HEK293 (cell line): Measurements from ENCODE around the gene FOXF2.

Experiments
- CTCF ChIA-PET: fragments of 350-600 bp; formaldehyde crosslinking; extraction: SDS; loops from one replicate; lab custom pipeline; 2021; ENCODE audit warnings: antibody characterized with exemption; lab: Yijun Ruan, JAX
- POLR2A ChIA-PET: fragments of 300-600 bp; formaldehyde crosslinking; extraction: SDS; loops from one replicate; lab custom pipeline; 2020; ENCODE audit warnings: antibody characterized with exemption, inconsistent platforms; lab: Yijun Ruan, JAX
- H3K27ac ChIP-seq: fragments of 200-500 bp; sonication (Bioruptor generic); 2 replicates; pipeline ENCODE4 v1.5.1; 2014; ENCODE audit warnings: low read depth, low read length, control low read depth, inconsistent platforms; ENCODE audit errors: extremely low read depth
- H3K36me3 ChIP-seq, 2 experiments: fragments of 200-500 bp in 1 of 2; sonication (Bioruptor generic) in 1 of 2; 1 replicate in 1 of 2; 2 replicates in 1 of 2; pipeline ENCODE4 v1.5.1; 2014 to 2017; ENCODE audit warnings: inconsistent platforms in 2 of 2, low read length in 2 of 2; ENCODE audit not compliant: control insufficient read depth in 2 of 2, insufficient read depth in 1 of 2
- H3K4me1 ChIP-seq: fragments of 200-500 bp; sonication (Bioruptor generic); 2 replicates; pipeline ENCODE4 v1.5.1; 2014; ENCODE audit warnings: mild to moderate bottlenecking, low read length, inconsistent platforms; ENCODE audit not compliant: control insufficient read depth, insufficient read depth
- H3K4me3 ChIP-seq: 2 replicates; pipeline ENCODE4 v1.5.1; 2011; ENCODE audit warnings: low read depth, mild to moderate bottlenecking, control low read depth, low read length, moderate library complexity
- H3K9me3 ChIP-seq: fragments of 200-500 bp; sonication (Bioruptor generic); 2 replicates; pipeline ENCODE4 v1.5.1; 2014; ENCODE audit warnings: low read depth, low read length, inconsistent platforms; ENCODE audit not compliant: control insufficient read depth, insufficient read depth
- HOXC10 ChIP-seq: sonication (generic); formaldehyde crosslinking; IDR thresholded peaks from 2 replicates; pipeline ENCODE4 v1.8.1; 2023; ENCODE audit warnings: mild to moderate bottlenecking, missing genetic modification reagents
- KLF17 ChIP-seq: fragments of 450-650 bp; formaldehyde crosslinking; IDR thresholded peaks from 2 replicates; pipeline ENCODE4 v1.5.1; 2016; ENCODE audit warnings: missing biosample characterization, missing genetic modification characterization
- PRDM1 ChIP-seq: fragments of 450-650 bp; formaldehyde crosslinking; IDR thresholded peaks from 2 replicates; pipeline ENCODE4; 2016; ENCODE audit warnings: missing biosample characterization, missing genetic modification characterization
- SCRT1 ChIP-seq: fragments of 450-650 bp; formaldehyde crosslinking; IDR thresholded peaks from 2 replicates; pipeline ENCODE4 v1.5.1; 2016; ENCODE audit warnings: missing biosample characterization, missing genetic modification characterization, borderline replicate concordance
- YY1 ChIP-seq: fragments of 450-650 bp; formaldehyde crosslinking; IDR thresholded peaks from 2 replicates; pipeline ENCODE4 v1.5.1; 2018; ENCODE audit warnings: missing biosample characterization, missing genetic modification characterization
- ZBTB44 ChIP-seq: fragments of 450-650 bp; IDR thresholded peaks from 2 replicates; pipeline ENCODE4 v1.5.1; 2018; ENCODE audit warnings: missing biosample characterization, mild to moderate bottlenecking, missing genetic modification characterization
- ZBTB8A ChIP-seq: fragments of 450-650 bp; formaldehyde crosslinking; IDR thresholded peaks from 2 replicates; pipeline ENCODE4 v1.5.1; 2016; ENCODE audit warnings: missing biosample characterization, missing genetic modification characterization
- ZIC2 ChIP-seq: fragments of 450-650 bp; formaldehyde crosslinking; IDR thresholded peaks from 2 replicates; pipeline ENCODE4 v1.5.1; 2016; ENCODE audit warnings: missing biosample characterization, missing genetic modification characterization
- ZNF10 ChIP-seq: fragments of 450-650 bp; formaldehyde crosslinking; IDR thresholded peaks from 2 replicates; pipeline ENCODE4 v1.5.1; 2017; ENCODE audit warnings: missing biosample characterization, missing genetic modification characterization
- ZNF169 ChIP-seq: fragments of 450-650 bp; formaldehyde crosslinking; IDR thresholded peaks from 2 replicates; pipeline ENCODE4 v1.5.1; 2016; ENCODE audit warnings: missing biosample characterization, missing genetic modification characterization
- ZNF211 ChIP-seq: fragments of 450-650 bp; formaldehyde crosslinking; IDR thresholded peaks from 2 replicates; pipeline ENCODE4 v1.5.1; 2016; ENCODE audit warnings: low read depth, missing biosample characterization, missing genetic modification characterization
- ZNF24 ChIP-seq: fragments of 450-650 bp; formaldehyde crosslinking; IDR thresholded peaks from 2 replicates; pipeline ENCODE4 v1.5.1; 2016; ENCODE audit warnings: missing biosample characterization, missing genetic modification characterization
- ZNF354C ChIP-seq: fragments of 450-650 bp; formaldehyde crosslinking; IDR thresholded peaks from 2 replicates; pipeline ENCODE4 v1.5.1; 2016; ENCODE audit warnings: missing biosample characterization, missing genetic modification characterization, low read depth, borderline replicate concordance
- ZNF560 ChIP-seq: fragments of 450-650 bp; formaldehyde crosslinking; IDR thresholded peaks from 2 replicates; pipeline ENCODE4 v1.5.1; 2017; ENCODE audit warnings: missing biosample characterization, missing genetic modification characterization, borderline replicate concordance
- ZNF626 ChIP-seq: fragments of 450-650 bp; sonication (Bioruptor Pico); formaldehyde crosslinking; IDR thresholded peaks from 2 replicates; pipeline ENCODE4 v1.5.1; 2018; ENCODE audit warnings: missing biosample characterization, missing genetic modification characterization, inconsistent platforms
- ZNF707 ChIP-seq: fragments of 450-650 bp; formaldehyde crosslinking; IDR thresholded peaks from 2 replicates; pipeline ENCODE4 v1.5.1; 2016; ENCODE audit warnings: missing biosample characterization, missing genetic modification characterization
- ZSCAN23 ChIP-seq: fragments of 450-650 bp; formaldehyde crosslinking; IDR thresholded peaks from 2 replicates; pipeline ENCODE4 v1.5.1; 2016; ENCODE audit warnings: missing biosample characterization, missing genetic modification characterization
- ZSCAN4 ChIP-seq: fragments of 450-650 bp; formaldehyde crosslinking; IDR thresholded peaks from 2 replicates; pipeline ENCODE4 v1.5.1; 2017; ENCODE audit warnings: missing biosample characterization, missing genetic modification characterization
- TF ChIP-seq, protein P1 (sequence below): fragments of 450-650 bp; formaldehyde crosslinking; IDR thresholded peaks from 2 replicates; pipeline ENCODE4 v1.5.1; 2016; ENCODE audit warnings: missing biosample characterization, missing genetic modification characterization
- TF ChIP-seq, protein P2 (sequence below): fragments of 450-650 bp; formaldehyde crosslinking; IDR thresholded peaks from 2 replicates; pipeline ENCODE4 v1.5.1; 2016; ENCODE audit warnings: missing biosample characterization, missing genetic modification characterization
- TF ChIP-seq, protein P3 (sequence below): fragments of 450-650 bp; IDR thresholded peaks from 2 replicates; pipeline ENCODE4 v1.5.1; 2018; ENCODE audit warnings: missing biosample characterization, missing genetic modification characterization

Gene FOXF2

DNA sequence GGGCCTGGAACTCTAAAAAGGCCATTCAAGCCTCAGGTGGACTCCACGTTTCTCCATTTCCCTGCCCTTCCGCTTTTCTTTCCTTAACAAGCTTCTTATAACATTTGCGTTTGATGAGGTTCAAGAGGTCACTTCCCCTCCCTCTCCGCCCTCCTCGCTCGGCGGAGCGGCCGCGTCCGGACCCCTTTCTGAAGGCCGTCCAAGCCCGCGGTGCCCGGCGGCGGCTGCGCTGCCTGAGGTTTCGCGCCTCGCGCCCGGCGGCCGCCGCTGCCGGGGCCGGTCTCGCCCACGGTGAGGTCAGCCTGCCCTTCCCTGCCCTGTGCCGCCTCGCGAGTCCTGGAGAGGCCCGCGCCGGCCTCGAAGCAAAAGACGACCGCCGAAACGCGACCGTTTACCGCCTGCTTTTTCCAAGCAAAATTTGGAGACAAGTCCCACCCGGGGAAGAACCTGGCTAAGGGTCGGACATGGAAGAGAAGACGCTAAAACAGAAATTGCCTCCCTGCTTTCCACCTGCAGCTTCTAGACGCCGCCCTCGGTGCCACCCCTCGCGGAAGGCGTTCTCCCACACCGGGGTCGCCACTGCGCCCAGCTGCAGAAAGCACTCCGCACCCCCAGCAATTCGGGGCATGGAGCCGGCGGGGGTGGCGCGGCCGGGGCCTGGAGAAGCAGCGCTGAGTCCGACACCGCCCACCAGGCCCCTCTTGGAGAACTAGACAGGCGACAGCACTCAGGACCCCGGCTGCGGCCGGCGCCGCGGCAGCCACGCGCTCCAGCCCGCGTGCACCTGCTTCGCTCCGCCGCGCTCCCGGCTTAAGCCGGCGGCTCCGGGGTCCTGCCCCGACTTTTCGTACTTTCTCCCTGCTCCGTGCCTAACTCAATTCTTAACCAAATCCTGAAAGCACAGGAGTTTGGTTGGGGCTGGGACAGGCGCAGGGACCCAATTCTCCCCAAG, 11.0 kb upstream of the FOXF2 start:
- H3K27ac ChIP-seq = no peak overlapping the region
- ChIA-PET POLR2A (no interaction called here), CTCF (interaction anchor here (0.9 to 1.8 kb wide), 2 partner anchors 19 to 30 kb away, joined by 3 to 5 read pairs; no protein-coding TSS in a partner anchor)
- H3K9me3 ChIP-seq = no peaks in the 10 kb centered on the region
- H3K4me1 ChIP-seq = no peaks in the 10 kb centered on the region; the same call in 1 of the 2 replicates
- TF ChIP-seq ZBTB8A (tag by site-specific recombination) (no peak), ZNF560 (no peak), ZIC2 (tag by site-specific recombination) (no peak), ZNF211 (tag by site-specific recombination) (no peak), ZBTB44 (tag by site-specific recombination) (no peak), ZNF626 (tag by site-specific recombination) (no peak), YY1 (no peak)
- TF ChIP-seq, all 188 proteins: peak for 0
- Histone ChIP-seq H3K36me3 (no peaks in the 10 kb centered on the region), H3K4me3 (no peak overlapping the region)

DNA sequence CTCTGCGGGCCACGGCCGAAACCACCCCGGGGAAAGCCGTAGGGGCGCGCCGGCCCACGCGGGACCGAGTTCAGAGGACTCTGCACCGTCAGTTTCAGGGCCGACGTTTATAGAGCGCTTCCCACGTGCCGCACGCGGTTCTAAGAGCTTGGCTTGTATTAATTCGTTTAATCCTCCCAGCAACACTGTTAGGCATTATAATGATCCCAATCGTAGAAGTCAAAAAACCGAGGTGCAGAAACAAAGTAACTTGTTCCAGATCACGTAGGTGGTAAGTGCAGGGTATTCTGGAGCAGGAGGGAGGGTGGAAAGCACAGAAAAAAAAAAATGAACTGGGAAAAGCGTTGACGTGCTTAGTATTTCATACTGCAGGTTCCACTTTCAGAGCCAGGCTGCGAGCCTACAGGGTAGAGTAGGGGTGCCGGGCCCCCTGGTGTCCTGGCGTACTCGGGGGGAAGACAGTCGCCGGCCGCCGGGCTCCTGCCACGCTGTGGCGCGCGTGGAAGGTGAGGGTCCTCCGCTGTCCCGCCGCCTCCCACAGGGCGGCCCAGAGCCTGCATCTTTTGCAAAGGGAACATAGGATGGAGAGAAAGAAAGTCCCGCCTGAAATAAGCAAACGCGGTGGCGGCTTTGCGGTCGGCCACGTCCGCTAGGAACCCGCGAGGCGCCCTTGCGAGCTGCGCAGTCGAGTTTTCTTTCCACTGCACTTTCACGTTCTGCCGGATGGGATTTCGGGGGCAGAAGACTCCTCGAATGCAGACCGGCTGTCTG, 10.2 kb upstream of the FOXF2 start:
- H3K36me3 ChIP-seq = no peaks in the 10 kb centered on the region
- H3K4me1 ChIP-seq = no peaks in the 10 kb centered on the region; the same call in 1 of the 2 replicates
- H3K27ac ChIP-seq = no peak overlapping the region
- POLR2A ChIA-PET = no interaction called here
- no peaks in the 10 kb centered on the region for H3K9me3 ChIP-seq
- CTCF ChIA-PET = interaction anchor here (0.6 to 1.8 kb wide), 3 partner anchors 18 to 485 kb away, joined by 3 to 5 read pairs (median 3); no protein-coding TSS in a partner anchor
- no peak overlapping the region for H3K4me3 ChIP-seq
- no peak for TF ChIP-seq ZSCAN23 (tag by site-specific recombination)
- TF ChIP-seq, protein P1, sequence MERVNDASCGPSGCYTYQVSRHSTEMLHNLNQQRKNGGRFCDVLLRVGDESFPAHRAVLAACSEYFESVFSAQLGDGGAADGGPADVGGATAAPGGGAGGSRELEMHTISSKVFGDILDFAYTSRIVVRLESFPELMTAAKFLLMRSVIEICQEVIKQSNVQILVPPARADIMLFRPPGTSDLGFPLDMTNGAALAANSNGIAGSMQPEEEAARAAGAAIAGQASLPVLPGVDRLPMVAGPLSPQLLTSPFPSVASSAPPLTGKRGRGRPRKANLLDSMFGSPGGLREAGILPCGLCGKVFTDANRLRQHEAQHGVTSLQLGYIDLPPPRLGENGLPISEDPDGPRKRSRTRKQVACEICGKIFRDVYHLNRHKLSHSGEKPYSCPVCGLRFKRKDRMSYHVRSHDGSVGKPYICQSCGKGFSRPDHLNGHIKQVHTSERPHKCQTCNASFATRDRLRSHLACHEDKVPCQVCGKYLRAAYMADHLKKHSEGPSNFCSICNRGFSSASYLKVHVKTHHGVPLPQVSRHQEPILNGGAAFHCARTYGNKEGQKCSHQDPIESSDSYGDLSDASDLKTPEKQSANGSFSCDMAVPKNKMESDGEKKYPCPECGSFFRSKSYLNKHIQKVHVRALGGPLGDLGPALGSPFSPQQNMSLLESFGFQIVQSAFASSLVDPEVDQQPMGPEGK (tag by site-specific recombination) = no peak
- TF ChIP-seq SCRT1 = no peak
- no peak for TF ChIP-seq ZNF24 (tag by site-specific recombination)
- TF ChIP-seq, protein P2, sequence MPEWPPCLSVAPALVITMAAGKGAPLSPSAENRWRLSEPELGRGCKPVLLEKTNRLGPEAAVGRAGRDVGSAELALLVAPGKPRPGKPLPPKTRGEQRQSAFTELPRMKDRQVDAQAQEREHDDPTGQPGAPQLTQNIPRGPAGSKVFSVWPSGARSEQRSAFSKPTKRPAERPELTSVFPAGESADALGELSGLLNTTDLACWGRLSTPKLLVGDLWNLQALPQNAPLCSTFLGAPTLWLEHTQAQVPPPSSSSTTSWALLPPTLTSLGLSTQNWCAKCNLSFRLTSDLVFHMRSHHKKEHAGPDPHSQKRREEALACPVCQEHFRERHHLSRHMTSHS (tag by site-specific recombination) = no peak
- TF ChIP-seq KLF17 (tag by site-specific recombination) = no peak
- no peak for TF ChIP-seq PRDM1 (tag by site-specific recombination)
- no peak for TF ChIP-seq HOXC10 (CRISPR knock-in tag)
- TF ChIP-seq ZNF354C = no peak
- no peak for TF ChIP-seq ZNF10 (tag by site-specific recombination)
- TF ChIP-seq ZSCAN4 (tag by site-specific recombination) = no peak
- no peak for TF ChIP-seq ZNF169
- no peak for TF ChIP-seq ZNF707
- TF ChIP-seq, protein P3, sequence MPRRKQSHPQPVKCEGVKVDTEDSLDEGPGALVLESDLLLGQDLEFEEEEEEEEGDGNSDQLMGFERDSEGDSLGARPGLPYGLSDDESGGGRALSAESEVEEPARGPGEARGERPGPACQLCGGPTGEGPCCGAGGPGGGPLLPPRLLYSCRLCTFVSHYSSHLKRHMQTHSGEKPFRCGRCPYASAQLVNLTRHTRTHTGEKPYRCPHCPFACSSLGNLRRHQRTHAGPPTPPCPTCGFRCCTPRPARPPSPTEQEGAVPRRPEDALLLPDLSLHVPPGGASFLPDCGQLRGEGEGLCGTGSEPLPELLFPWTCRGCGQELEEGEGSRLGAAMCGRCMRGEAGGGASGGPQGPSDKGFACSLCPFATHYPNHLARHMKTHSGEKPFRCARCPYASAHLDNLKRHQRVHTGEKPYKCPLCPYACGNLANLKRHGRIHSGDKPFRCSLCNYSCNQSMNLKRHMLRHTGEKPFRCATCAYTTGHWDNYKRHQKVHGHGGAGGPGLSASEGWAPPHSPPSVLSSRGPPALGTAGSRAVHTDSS = no peak
